GM18909 (cell line): ENCODE results near the gene PTPN22.
"Not testable (repeated sequence)": the region's sequence is repeated elsewhere in the genome, so short reads cannot be mapped to it uniquely, and the experiment has no call there.

Experiments
- ATAC-seq: cut with Tn5 transposase; IDR thresholded peaks from one replicate; pipeline ENCODE4 v1.9.1; 2021; ENCODE audit warnings: mild to moderate bottlenecking; ENCODE audit not compliant: unreplicated experiment, poor library complexity

The PTPN22 gene

DNA sequence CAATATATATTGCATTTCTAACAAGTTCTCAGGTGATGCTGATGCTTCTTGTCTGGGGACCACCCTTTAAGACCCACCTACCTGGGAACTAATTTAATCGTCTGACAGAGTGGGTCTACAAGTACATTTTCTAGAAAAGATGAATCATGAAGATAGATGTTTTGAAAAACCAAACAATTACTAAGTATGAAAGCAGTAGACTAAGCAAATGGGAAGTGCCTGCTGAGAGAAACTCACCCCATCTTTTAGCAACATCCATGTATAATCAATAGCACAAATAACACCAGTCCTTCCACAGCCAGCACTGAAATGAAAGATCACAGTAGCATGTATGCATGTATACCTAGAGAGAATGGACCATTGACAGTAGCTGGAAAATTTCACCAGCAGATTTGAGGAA, 17.3 kb downstream of the PTPN22 start:
- ATAC-seq: no peak

GRCh38 chr1:113852694-113853093, 18.8 kb downstream of the PTPN22 start:
- not testable (repeated sequence) for ATAC-seq

DNA sequence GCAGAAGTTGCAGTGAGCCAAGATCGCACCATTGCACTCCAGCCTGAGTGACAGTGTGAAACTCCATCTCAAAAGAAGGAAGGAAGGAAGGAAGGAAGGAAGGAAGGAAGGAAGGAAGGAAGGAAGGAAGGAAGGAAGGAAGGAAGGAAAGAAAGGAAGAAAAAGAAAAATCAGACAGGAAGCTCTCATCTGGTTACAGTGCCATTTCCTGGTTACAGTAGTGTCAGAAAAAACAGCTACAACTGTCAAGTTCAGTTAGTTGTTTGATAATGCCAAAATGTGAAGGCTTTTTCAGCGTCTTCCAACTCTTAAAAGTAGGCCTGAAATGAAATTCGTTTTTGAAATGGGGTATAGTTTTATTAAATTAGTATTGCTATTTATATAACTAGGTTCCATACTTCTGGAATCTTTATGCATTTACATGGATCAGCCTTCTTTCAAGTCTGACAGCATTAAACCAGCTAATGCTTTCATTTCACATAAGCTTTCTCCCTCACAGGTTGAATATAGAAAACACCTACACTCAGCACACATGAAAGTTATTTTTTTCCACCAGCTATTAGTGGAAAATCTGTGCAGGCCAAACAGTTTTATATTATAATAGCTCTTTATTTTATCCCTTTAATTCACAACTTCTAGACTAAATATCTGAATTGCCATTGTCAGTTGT, 21.2 kb downstream of the PTPN22 start:
- no peak for ATAC-seq

DNA sequence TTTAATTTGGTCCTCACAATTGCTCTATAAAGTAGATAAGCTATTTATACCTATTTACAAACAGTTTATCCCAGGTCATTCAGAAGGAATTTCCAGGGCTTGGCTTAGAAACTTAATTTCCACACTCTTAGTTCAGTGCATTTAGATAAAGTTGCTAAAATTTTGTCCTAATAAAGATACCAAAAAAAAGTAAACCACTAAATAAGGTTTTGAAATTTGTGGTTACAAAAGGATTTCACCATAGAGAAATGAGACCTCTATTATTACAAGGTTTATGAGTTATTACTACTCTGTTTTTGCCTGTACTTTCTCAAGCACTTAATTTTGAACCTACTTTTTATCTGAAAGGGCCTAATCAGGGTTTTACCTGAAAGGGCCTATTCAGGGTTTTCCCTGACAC, 22.4 kb downstream of the PTPN22 start:
- no peak for ATAC-seq

- ATAC-seq: no peak
These were observed 25.0 kb downstream of the PTPN22 start for GRCh38 chr1:113846391-113847035.

DNA sequence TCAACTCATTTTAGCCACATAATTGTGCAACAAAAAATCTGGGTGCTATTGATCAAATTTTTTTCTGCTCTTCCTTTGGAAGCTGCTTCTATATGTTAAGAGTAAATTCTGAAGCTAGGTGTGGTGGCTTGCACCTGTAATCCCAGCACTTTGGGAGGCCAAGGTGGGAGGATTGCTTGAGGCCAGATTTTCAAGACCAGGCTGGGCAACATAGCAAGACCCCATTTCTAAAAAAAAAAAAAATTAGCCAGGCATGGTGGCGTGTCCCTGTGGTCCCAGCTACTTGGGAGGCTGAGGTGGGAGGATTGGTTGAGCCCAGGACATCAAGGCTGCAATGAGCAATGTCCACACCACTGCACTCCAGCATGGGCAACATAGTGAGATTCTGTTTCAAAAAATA, 35.0 kb downstream of the PTPN22 start:
- ATAC-seq: no peak

- no peak for ATAC-seq
These were observed 35.7 kb downstream of the PTPN22 start for GRCh38 chr1:113835686-113836290.

- no peak for ATAC-seq
These were observed 36.8 kb downstream of the PTPN22 start for GRCh38 chr1:113834716-113835115.

GRCh38 chr1:113830039-113830438, 41.5 kb downstream of the PTPN22 start:
- ATAC-seq: no peak

DNA sequence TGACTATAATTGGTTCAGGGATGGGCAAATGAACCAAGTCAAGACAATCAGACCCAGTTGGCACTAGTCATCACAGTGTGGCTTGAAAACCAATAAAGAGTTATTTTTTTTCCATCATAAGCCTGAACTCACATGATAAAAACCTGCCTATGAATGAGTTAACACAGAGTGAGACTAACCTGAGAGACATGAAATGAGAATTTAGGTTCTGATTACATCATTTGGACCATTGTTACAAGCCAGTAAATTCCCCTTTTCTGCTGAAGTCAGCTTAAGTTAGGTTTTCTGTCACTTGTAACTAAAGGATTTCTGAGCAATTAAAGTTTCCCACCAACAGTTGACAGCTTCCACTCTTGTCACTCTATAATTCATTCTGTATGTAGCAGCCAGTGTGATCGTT, 49.6 kb downstream of the PTPN22 start:
- no peak for ATAC-seq

DNA sequence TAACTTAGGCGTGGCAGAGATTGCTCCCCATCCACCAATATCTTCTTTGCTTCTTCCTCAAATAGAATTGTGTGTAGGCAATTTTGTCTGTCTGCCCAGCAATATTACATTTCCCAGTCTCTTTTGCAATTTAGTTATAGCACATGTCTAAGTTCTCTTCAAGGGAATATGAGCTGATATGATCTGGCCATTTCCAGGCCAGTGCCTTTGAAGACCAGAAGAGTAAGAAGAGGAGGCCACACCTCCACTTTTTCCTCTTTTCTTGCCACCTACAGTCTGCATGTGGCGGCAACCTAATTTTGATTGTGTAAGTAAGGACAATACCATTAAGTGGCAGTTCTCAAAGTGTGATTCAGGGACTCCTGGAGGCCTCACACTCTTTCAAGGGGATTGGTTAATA, 52.9 kb downstream of the PTPN22 start:
- no peak for ATAC-seq

- no peak for ATAC-seq
These were observed 58.3 kb downstream of the PTPN22 start for GRCh38 chr1:113813218-113813617.

GRCh38 chr1:113812661-113813135, 58.8 kb downstream of the PTPN22 start:
- no peak for ATAC-seq

GRCh38 chr1:113811888-113812660, 59.4 kb downstream of the PTPN22 start, which contains the start of gene RSBN1:
Gene RSBN1 (minus strand): TSS chr1:113812476. CDS start chr1:113812412, 64 bp downstream.
- peak; percentile 91 for ATAC-seq

- peak; percentile 30 for ATAC-seq
These were observed 60.2 kb downstream of the PTPN22 start for GRCh38 chr1:113811156-113811887.

- ATAC-seq: no peak
These were observed 61.6 kb downstream of the PTPN22 start for GRCh38 chr1:113809670-113810602.

DNA sequence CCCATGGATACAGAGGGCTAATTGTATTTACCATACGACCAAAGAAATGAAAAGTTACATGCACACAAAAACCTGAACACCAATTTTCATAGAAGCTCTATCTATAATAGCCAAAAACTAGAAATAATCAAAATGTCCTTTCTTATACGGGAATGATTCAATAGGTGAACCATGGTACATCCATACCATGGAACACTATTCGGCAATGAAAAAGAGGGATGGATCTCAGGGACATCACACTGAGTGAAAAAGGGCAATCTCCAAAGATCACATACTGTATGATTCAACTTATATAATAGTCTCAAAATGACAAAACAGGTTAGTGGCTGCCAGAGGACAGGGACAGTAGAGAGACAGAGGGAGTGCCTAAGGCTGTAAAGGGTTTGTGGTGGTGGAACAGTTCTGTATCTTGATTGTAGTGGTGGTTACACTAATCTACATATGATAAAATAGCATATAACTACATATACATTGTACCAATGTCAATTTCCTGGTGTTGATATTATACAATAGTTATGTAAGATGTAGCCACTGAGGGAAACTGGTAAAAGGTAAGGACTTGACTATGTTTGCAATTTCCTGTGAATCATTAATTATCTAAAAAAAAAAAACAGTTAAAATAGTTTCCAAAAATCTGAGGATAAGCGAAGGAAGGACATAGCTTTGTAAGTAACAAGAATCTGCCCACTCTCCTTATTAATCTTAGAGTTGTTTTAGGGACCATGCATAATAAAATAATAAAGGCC, 62.9 kb downstream of the PTPN22 start:
- no peak for ATAC-seq

DNA sequence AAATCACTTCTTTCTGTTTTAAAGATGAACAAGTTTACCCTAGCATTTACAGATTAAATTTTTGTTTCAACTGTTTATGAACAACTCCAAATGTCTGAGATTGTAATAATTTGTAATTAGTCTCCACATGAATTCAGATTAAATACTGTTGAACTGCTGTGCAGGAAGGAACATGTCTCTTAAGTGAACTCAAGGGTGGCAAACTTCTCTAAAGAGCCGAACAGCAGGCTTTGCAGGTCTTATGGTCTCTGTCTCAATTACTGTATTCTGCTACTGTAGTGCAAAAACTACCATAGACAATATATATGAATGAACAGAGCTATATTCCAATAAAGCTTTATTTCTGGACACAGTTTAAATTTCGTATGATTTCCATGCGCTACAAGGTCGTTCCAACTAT, 65.9 kb downstream of the PTPN22 start:
- no peak for ATAC-seq

- ATAC-seq: no peak
These were observed 66.3 kb downstream of the PTPN22 start for GRCh38 chr1:113805256-113805531.
